ENCODE data around the gene NR0B2.

NR0B2 gene

DNA sequence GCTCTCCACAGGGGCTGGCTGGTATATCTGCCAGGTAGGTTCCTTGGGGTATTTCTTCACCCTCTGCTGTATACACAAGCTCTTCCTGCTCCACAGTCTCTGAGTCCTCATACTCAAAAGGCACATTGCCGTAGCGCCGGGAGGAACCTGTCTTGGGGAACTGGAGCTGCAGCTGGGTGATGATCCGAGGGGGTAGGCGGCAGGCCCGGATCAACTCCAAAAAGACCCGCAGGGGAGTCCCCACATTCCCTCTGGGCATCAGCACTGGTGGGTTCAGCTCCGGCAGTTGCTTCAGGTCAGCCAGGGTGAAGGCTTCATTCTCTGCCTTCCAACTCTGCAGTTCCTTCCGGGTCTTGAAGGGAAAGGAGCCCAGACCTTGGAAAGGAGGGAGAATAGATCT lies 16.4 kb downstream of the NR0B2 start:
- Histone ChIP-seq H3K4me2 (ENCODE audit: low read depth, low read length, poor library complexity, severe bottlenecking) (no peak overlapping the region), H3F3A (ENCODE audit: low read depth) (no peaks in the 10 kb centered on the region), H3K27me3 (ENCODE audit: insufficient read depth, low read length, poor library complexity, severe bottlenecking) (no peaks in the 10 kb centered on the region), H3K9me2 (replicated peaks; ENCODE audit: low read depth, low read length) (no peaks in the 10 kb centered on the region), H2AFZ (ENCODE audit: low read length) (no peak overlapping the region), H3K79me2 (ENCODE audit: insufficient read depth, low read length) (peaks cover 37% of the 10 kb centered on the region), H3K36me3 (ENCODE audit: insufficient read depth, low read length) (peaks cover 10% of the 10 kb centered on the region; the same call in 1 of the 2 replicates), H3K4me3 (ENCODE audit: low read length, poor library complexity, severe bottlenecking) (no peak overlapping the region), H3K9me3 (ENCODE audit: insufficient read depth, low read depth, low read length) (no peaks in the 10 kb centered on the region), H4K20me1 (ENCODE audit: insufficient read depth, low read length, poor library complexity, severe bottlenecking) (no peaks in the 10 kb centered on the region), H3K9ac (ENCODE audit: low read depth, low read length, poor library complexity, severe bottlenecking) (no peak overlapping the region), H3K4me1 (ENCODE audit: insufficient read depth, low read length, poor library complexity, severe bottlenecking) (peaks cover 16% of the 10 kb centered on the region)
- TF ChIP-seq, protein P1, sequence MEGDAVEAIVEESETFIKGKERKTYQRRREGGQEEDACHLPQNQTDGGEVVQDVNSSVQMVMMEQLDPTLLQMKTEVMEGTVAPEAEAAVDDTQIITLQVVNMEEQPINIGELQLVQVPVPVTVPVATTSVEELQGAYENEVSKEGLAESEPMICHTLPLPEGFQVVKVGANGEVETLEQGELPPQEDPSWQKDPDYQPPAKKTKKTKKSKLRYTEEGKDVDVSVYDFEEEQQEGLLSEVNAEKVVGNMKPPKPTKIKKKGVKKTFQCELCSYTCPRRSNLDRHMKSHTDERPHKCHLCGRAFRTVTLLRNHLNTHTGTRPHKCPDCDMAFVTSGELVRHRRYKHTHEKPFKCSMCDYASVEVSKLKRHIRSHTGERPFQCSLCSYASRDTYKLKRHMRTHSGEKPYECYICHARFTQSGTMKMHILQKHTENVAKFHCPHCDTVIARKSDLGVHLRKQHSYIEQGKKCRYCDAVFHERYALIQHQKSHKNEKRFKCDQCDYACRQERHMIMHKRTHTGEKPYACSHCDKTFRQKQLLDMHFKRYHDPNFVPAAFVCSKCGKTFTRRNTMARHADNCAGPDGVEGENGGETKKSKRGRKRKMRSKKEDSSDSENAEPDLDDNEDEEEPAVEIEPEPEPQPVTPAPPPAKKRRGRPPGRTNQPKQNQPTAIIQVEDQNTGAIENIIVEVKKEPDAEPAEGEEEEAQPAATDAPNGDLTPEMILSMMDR (conservative IDR thresholded peaks at IDR 0.05; ENCODE audit: low read length): no peak
- no peak for TF ChIP-seq EZH2phosphoT487 (IDR thresholded peaks at IDR 0.05; ENCODE audit: borderline replicate concordance)

DNA sequence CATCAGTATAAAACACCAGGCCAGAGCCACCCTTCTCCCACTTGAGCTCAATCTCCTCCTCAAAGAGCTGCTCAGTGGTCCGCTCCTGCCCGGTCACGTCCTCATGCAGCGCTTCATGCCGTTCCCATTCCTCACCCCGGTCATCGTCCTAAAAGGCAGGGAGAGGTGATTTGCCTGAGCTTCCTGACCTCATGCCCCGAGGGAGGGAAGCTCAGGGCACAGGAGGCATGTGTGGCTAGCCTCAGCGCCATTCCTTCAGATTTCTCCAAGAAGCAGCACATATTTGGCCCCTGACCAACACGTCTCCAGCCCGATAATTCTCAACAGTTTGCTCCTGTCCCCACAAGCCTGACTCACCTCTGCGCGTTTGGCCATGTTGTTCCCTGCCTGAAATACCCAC lies 19.5 kb downstream of the NR0B2 start:
- Histone ChIP-seq H2AFZ (ENCODE audit: low read length) (no peak overlapping the region), H3K27me3 (ENCODE audit: insufficient read depth, low read length, poor library complexity, severe bottlenecking) (no peaks in the 10 kb centered on the region), H3K4me3 (ENCODE audit: low read length, poor library complexity, severe bottlenecking) (no peak overlapping the region), H3K9me3 (ENCODE audit: insufficient read depth, low read depth, low read length) (no peaks in the 10 kb centered on the region), H3K36me3 (ENCODE audit: insufficient read depth, low read length) (peaks cover 10% of the 10 kb centered on the region; the same call in 1 of the 2 replicates), H3K79me2 (ENCODE audit: insufficient read depth, low read length) (peaks cover 31% of the 10 kb centered on the region), H3F3A (ENCODE audit: low read depth) (no peaks in the 10 kb centered on the region), H3K9ac (ENCODE audit: low read depth, low read length, poor library complexity, severe bottlenecking) (no peak overlapping the region), H3K4me2 (ENCODE audit: low read depth, low read length, poor library complexity, severe bottlenecking) (no peak overlapping the region), H4K20me1 (ENCODE audit: insufficient read depth, low read length, poor library complexity, severe bottlenecking) (peaks cover 7% of the 10 kb centered on the region), H3K9me2 (replicated peaks; ENCODE audit: low read depth, low read length) (no peaks in the 10 kb centered on the region), H3K4me1 (ENCODE audit: insufficient read depth, low read length, poor library complexity, severe bottlenecking) (peaks cover 17% of the 10 kb centered on the region)
- no peak for TF ChIP-seq EZH2phosphoT487 (IDR thresholded peaks at IDR 0.05; ENCODE audit: borderline replicate concordance)
- TF ChIP-seq, protein P1 (conservative IDR thresholded peaks at IDR 0.05; ENCODE audit: low read length): no peak

DNA sequence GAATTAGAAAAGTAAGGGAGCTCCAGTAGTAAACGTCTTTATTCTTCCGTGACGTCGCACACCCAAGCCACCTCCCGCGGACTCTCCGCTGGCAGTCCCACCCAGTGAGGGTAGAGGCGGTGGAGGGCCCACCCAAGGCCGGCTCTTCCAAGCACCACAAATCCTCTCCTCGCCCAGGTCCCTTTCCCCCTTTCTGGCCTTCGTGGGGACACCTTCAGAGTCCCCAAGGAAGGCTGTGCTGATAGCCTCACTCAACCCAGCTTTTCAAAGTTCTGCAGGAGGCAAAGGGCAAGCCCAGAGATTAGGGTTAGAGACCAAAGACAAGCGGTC lies 23.3 kb downstream of the NR0B2 start:
- Histone ChIP-seq H3F3A (ENCODE audit: low read depth) (no peaks in the 10 kb centered on the region), H2AFZ (ENCODE audit: low read length) (peak overlapping the region; percentile 96), H3K4me3 (ENCODE audit: low read length, poor library complexity, severe bottlenecking) (peak overlapping the region; percentile 86), H3K36me3 (ENCODE audit: insufficient read depth, low read length) (peaks cover 17% of the 10 kb centered on the region; the same call in 1 of the 2 replicates), H3K9ac (ENCODE audit: low read depth, low read length, poor library complexity, severe bottlenecking) (peak overlapping the region; percentile 87), H3K4me2 (ENCODE audit: low read depth, low read length, poor library complexity, severe bottlenecking) (peak overlapping the region; percentile 95), H3K79me2 (ENCODE audit: insufficient read depth, low read length) (peaks cover 28% of the 10 kb centered on the region), H3K27me3 (ENCODE audit: insufficient read depth, low read length, poor library complexity, severe bottlenecking) (no peaks in the 10 kb centered on the region), H4K20me1 (ENCODE audit: insufficient read depth, low read length, poor library complexity, severe bottlenecking) (peaks cover 15% of the 10 kb centered on the region), H3K4me1 (ENCODE audit: insufficient read depth, low read length, poor library complexity, severe bottlenecking) (peaks cover 20% of the 10 kb centered on the region), H3K9me3 (ENCODE audit: insufficient read depth, low read depth, low read length) (no peaks in the 10 kb centered on the region), H3K9me2 (replicated peaks; ENCODE audit: low read depth, low read length) (no peaks in the 10 kb centered on the region)
- TF ChIP-seq EZH2phosphoT487 (IDR thresholded peaks at IDR 0.05; ENCODE audit: borderline replicate concordance): no peak
- TF ChIP-seq, protein P1 (conservative IDR thresholded peaks at IDR 0.05; ENCODE audit: low read length): no peak
